Subcutaneous abdominal adipose tissue (tissue), 5 donors: ENCODE results near the gene NKAIN4.

Source experiments
- H3K27ac ChIP-seq: one replicate; pipeline ENCODE4 v1.7.0; 2013; ENCODE audit warnings: low read depth, mild to moderate bottlenecking, inconsistent platforms, low read length, moderate library complexity
- H3K27me3 ChIP-seq, 5 donors: one replicate each; pipeline ENCODE4 v1.7.0; 2013; ENCODE audit warnings: low read length in 5 of 5, inconsistent platforms in 1 of 5; ENCODE audit not compliant: control insufficient read depth in 5 of 5, insufficient read depth in 4 of 5
- H3K36me3 ChIP-seq, 5 donors: one replicate each; pipeline ENCODE4 v1.7.0; 2013; ENCODE audit warnings: low read length in 5 of 5; ENCODE audit not compliant: control insufficient read depth in 5 of 5, insufficient read depth in 5 of 5
- H3K4me1 ChIP-seq, 5 donors: one replicate each; pipeline ENCODE4 v1.7.0; 2013; ENCODE audit warnings: low read length in 5 of 5, mild to moderate bottlenecking in 3 of 5, moderate library complexity in 1 of 5; ENCODE audit not compliant: control insufficient read depth in 5 of 5, insufficient read depth in 5 of 5
- H3K4me3 ChIP-seq, 5 donors: one replicate each; pipeline ENCODE4 v1.7.0; 2013; ENCODE audit warnings: low read length in 5 of 5, low read depth in 1 of 5
- H3K9ac ChIP-seq, 5 donors: one replicate each; pipeline ENCODE4 v1.7.0; 2013; ENCODE audit warnings: low read length in 5 of 5, mild to moderate bottlenecking in 4 of 5, moderate library complexity in 3 of 5
- H3K9me3 ChIP-seq, 5 donors: one replicate each; pipeline ENCODE4 v1.7.0; 2013; ENCODE audit warnings: low read length in 5 of 5; ENCODE audit not compliant: control insufficient read depth in 5 of 5
- donor health status: healthy.
- donor health status: healthy.
- donor health status: healthy.
- donor health status: healthy.
- donor health status: healthy.

Gene NKAIN4

GRCh38 chr20:63289311-63290135 lies 35.3 kb upstream of the NKAIN4 start:
- H3K27ac ChIP-seq, result no peak overlapping the region
- H3K9ac ChIP-seq, result no peak overlapping the region
- H3K27me3 ChIP-seq, result peaks cover 20 to 29% (median 26%) of the 10 kb centered on the region in 5 donors
- no peaks in the 10 kb centered on the region for H3K9me3 ChIP-seq
- no peaks in the 10 kb centered on the region for H3K4me1 ChIP-seq
- H3K4me3 ChIP-seq, result no peak overlapping the region
- H3K36me3 ChIP-seq, result peaks cover 0 to 47% (median 45%) of the 10 kb centered on the region in 5 donors

- Histone ChIP-seq H3K9me3 (no peaks in the 10 kb centered on the region), H3K4me3 (no peak overlapping the region), H3K27me3 (peaks cover 16 to 25% (median 22%) of the 10 kb centered on the region in 5 donors), H3K4me1 (peaks cover 0 to 2% (median 0%) of the 10 kb centered on the region in 5 donors), H3K9ac (no peak overlapping the region), H3K27ac (no peak overlapping the region), H3K36me3 (peaks cover 0 to 55% (median 51%) of the 10 kb centered on the region in 5 donors)
Measured at GRCh38 chr20:63288581-63289251, 34.5 kb upstream of the NKAIN4 start.

- H3K9ac ChIP-seq, result no peak overlapping the region
- H3K27ac ChIP-seq, result no peak overlapping the region
- H3K4me3 ChIP-seq, result no peak overlapping the region
- peaks cover 10 to 21% (median 16%) of the 10 kb centered on the region in 5 donors for H3K27me3 ChIP-seq
- H3K36me3 ChIP-seq, result peaks cover 0 to 62% (median 59%) of the 10 kb centered on the region in 5 donors
- no peaks in the 10 kb centered on the region for H3K9me3 ChIP-seq
- peaks cover 0 to 2% (median 0%) of the 10 kb centered on the region in 5 donors for H3K4me1 ChIP-seq
Measured at GRCh38 chr20:63287697-63288580, 33.7 kb upstream of the NKAIN4 start.

GRCh38 chr20:63286781-63287696 lies 32.8 kb upstream of the NKAIN4 start:
- Histone ChIP-seq H3K27ac (no peak overlapping the region), H3K9me3 (no peaks in the 10 kb centered on the region), H3K4me1 (peaks cover 0 to 2% (median 0%) of the 10 kb centered on the region in 5 donors), H3K36me3 (peaks cover 0 to 71% (median 67%) of the 10 kb centered on the region in 5 donors), H3K4me3 (no peak overlapping the region), H3K27me3 (peaks cover 2 to 12% (median 8%) of the 10 kb centered on the region in 5 donors), H3K9ac (no peak overlapping the region)

DNA sequence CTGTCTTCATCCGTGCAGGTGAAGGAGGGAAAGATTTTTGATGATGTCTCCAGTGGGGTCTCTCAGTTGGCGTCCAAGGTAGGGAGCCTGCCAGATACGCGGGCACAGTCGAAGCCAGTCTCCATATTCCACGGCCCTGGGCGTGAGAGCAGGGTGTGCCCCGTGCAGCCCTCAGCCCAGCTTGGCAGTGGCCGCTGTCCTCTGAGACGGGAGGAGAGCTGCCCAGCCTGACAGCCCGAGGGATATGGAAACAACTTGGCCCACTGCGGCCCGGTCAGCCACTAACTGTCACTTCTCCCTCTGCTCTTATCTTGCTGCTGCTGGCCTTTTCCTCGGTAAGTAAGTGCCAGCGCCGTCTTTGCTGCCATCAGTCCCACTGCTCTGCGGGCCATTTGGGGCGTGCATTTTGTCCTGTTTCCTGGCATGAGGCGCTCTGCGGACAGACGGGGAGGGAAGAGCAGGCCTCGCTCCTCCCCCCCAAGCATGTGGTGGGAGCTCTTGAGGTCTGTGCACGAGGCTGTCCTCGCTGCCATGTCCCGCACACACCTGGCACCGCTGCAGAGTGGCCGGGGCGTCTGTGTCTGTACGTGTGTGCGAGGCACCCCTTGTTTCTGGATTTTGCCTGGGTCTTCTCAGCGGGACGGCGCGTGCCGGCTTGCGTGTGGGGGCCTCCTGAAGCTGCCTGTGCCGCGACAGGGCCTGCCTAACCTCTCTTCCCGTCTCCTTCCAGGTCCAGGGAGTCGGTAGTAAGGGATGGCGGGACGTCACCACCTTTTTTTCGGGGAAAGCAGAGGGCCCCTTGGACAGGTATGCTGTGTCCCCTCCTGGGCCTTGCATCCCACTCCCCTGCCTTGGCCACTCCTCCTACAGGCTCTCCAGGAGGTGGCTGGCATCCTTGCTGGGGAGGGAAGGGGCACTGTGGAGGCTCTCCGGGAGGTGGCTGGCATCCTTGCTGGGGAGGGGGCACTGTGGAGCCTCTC lies 31.7 kb upstream of the NKAIN4 start:
- no peaks in the 10 kb centered on the region for H3K9me3 ChIP-seq
- no peak overlapping the region for H3K9ac ChIP-seq
- peaks cover 0 to 5% (median 4%) of the 10 kb centered on the region in 5 donors for H3K4me1 ChIP-seq
- H3K27me3 ChIP-seq, result peaks cover 0 to 4% (median 3%) of the 10 kb centered on the region in 5 donors
- no peak overlapping the region for H3K27ac ChIP-seq
- H3K4me3 ChIP-seq, result no peak overlapping the region
- H3K36me3 ChIP-seq, result peaks cover 0 to 82% (median 75%) of the 10 kb centered on the region in 5 donors

- Histone ChIP-seq H3K4me3 (no peak overlapping the region), H3K27me3 (no peaks in the 10 kb centered on the region), H3K27ac (no peak overlapping the region)
Measured at GRCh38 chr20:63284981-63285524, 30.8 kb upstream of the NKAIN4 start.

DNA sequence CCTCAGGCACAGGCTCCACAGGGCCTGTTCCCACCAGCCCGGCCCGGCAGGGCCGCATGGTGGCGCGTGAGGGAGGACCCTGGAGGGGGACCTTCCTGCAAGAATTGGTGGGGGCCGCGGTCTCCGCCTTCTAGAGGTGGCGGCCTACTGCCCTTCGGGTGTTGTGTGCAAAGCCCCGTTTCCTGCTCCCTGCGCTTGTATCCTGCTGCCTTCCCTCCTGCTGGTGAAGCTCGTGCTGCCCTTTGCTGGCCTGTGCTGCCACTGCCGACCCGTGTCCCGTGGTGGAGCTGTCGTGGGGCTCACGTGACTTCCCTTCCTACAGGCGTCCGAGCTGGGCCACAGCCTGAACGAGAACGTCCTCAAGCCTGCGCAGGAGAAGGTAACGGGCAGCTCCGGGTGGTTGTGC lies 30.3 kb upstream of the NKAIN4 start:
- H3K27ac ChIP-seq, result no peak overlapping the region
- H3K9ac ChIP-seq, result no peak overlapping the region
- peaks cover 0 to 93% (median 82%) of the 10 kb centered on the region in 5 donors for H3K36me3 ChIP-seq
- peaks cover 0 to 6% (median 5%) of the 10 kb centered on the region in 5 donors for H3K4me1 ChIP-seq
- no peak overlapping the region for H3K4me3 ChIP-seq
- H3K9me3 ChIP-seq, result no peaks in the 10 kb centered on the region
- no peaks in the 10 kb centered on the region for H3K27me3 ChIP-seq

More at GRCh38 chr20:63284981-63285524, 30.8 kb upstream of the NKAIN4 start:
- H3K9ac ChIP-seq, result no peak overlapping the region
- no peaks in the 10 kb centered on the region for H3K9me3 ChIP-seq
- H3K4me1 ChIP-seq, result peaks cover 0 to 6% (median 5%) of the 10 kb centered on the region in 5 donors
- H3K36me3 ChIP-seq, result peaks cover 0 to 90% (median 80%) of the 10 kb centered on the region in 5 donors

DNA sequence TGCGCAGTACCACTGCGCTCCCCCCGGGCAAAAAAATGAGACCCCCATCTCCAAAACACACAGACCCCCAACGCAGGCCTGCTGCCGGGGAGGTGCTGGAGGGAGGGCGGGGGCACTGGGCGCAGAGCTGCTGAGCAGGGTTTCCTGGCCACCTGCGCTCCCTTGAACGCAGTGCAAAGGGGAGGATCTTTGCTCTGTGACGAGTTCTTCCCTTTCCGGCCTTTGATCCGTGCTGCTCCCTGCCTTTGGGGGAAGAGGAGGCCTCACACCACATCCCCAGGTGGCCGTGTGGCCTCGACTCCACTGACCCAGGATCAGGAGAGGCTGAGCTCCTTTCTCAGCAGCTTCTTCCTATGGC lies 29.8 kb upstream of the NKAIN4 start:
- Histone ChIP-seq H3K4me1 (peaks cover 0 to 6% (median 5%) of the 10 kb centered on the region in 5 donors), H3K9ac (no peak overlapping the region), H3K9me3 (no peaks in the 10 kb centered on the region), H3K4me3 (no peak overlapping the region), H3K27ac (no peak overlapping the region), H3K27me3 (no peaks in the 10 kb centered on the region), H3K36me3 (peaks cover 0 to 93% (median 81%) of the 10 kb centered on the region in 5 donors)
